PC-9 (cell line): Measurements from ENCODE around the gene ANGEL2.

Experiments
- CTCF ChIP-seq: fragments of 200-600 bp; sonication (generic); conservative IDR thresholded peaks from 2 replicates; pipeline ENCODE4 v1.6.1; 2017; ENCODE audit warnings: mixed run types, antibody characterized with exemption, mild to moderate bottlenecking, moderate library complexity
- EZH2 ChIP-seq: fragments of 200-600 bp; sonication (generic); IDR thresholded peaks from 2 replicates; pipeline ENCODE4 v1.8.0; 2017; ENCODE audit warnings: antibody characterized with exemption, low read depth

- TF ChIP-seq CTCF, result no peak
- TF ChIP-seq EZH2, result no peak
Observed at GRCh38 chr1:212973899-212974298, 41.8 kb downstream of the ANGEL2 start.
